HepG2 (cell line): ENCODE data around the gene SIK1.
"Not testable (repeated sequence)": the region's sequence is repeated elsewhere in the genome, so short reads cannot be mapped to it uniquely, and the experiment has no call there.

Source experiments
- REXO4 ChIP-seq: sonication (generic); formaldehyde crosslinking; IDR thresholded peaks from 2 replicates; pipeline ENCODE4 v1.8.0; 2022; ENCODE audit warnings: missing genetic modification reagents, mild to moderate bottlenecking, borderline replicate concordance
- ZNF768 ChIP-seq: sonication (generic); formaldehyde crosslinking; IDR thresholded peaks from 2 replicates; pipeline ENCODE4 v1.4.0; 2020; ENCODE audit warnings: missing genetic modification reagents
- TF ChIP-seq, protein P1 (sequence below): sonication (generic); formaldehyde crosslinking; IDR thresholded peaks from 2 replicates; pipeline ENCODE4 v1.5.0; 2020; ENCODE audit warnings: mild to moderate bottlenecking, missing genetic modification reagents, borderline replicate concordance

GRCh38 chr21:43399136-43399535 is 27.8 kb downstream of the SIK1 start:
- not testable (repeated sequence) for TF ChIP-seq ZNF768, REXO4 (CRISPR knock-in tag)
- TF ChIP-seq, protein P1, sequence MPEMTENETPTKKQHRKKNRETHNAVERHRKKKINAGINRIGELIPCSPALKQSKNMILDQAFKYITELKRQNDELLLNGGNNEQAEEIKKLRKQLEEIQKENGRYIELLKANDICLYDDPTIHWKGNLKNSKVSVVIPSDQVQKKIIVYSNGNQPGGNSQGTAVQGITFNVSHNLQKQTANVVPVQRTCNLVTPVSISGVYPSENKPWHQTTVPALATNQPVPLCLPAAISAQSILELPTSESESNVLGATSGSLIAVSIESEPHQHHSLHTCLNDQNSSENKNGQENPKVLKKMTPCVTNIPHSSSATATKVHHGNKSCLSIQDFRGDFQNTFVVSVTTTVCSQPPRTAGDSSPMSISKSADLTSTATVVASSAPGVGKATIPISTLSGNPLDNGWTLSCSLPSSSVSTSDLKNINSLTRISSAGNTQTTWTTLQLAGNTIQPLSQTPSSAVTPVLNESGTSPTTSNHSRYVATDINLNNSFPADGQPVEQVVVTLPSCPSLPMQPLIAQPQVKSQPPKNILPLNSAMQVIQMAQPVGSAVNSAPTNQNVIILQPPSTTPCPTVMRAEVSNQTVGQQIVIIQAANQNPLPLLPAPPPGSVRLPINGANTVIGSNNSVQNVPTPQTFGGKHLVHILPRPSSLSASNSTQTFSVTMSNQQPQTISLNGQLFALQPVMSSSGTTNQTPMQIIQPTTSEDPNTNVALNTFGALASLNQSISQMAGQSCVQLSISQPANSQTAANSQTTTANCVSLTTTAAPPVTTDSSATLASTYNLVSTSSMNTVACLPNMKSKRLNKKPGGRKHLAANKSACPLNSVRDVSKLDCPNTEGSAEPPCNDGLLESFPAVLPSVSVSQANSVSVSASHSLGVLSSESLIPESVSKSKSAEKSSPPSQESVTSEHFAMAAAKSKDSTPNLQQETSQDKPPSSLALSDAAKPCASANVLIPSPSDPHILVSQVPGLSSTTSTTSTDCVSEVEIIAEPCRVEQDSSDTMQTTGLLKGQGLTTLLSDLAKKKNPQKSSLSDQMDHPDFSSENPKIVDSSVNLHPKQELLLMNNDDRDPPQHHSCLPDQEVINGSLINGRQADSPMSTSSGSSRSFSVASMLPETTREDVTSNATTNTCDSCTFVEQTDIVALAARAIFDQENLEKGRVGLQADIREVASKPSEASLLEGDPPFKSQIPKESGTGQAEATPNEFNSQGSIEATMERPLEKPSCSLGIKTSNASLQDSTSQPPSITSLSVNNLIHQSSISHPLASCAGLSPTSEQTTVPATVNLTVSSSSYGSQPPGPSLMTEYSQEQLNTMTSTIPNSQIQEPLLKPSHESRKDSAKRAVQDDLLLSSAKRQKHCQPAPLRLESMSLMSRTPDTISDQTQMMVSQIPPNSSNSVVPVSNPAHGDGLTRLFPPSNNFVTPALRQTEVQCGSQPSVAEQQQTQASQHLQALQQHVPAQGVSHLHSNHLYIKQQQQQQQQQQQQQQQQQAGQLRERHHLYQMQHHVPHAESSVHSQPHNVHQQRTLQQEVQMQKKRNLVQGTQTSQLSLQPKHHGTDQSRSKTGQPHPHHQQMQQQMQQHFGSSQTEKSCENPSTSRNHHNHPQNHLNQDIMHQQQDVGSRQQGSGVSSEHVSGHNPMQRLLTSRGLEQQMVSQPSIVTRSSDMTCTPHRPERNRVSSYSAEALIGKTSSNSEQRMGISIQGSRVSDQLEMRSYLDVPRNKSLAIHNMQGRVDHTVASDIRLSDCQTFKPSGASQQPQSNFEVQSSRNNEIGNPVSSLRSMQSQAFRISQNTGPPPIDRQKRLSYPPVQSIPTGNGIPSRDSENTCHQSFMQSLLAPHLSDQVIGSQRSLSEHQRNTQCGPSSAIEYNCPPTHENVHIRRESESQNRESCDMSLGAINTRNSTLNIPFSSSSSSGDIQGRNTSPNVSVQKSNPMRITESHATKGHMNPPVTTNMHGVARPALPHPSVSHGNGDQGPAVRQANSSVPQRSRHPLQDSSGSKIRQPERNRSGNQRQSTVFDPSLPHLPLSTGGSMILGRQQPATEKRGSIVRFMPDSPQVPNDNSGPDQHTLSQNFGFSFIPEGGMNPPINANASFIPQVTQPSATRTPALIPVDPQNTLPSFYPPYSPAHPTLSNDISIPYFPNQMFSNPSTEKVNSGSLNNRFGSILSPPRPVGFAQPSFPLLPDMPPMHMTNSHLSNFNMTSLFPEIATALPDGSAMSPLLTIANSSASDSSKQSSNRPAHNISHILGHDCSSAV (CRISPR knock-in tag): not testable (repeated sequence)
